WTC11 (cell line): ENCODE measurements around the gene SORT1. TPM values are rescaled to one million over a fixed set of nuclear protein-coding genes. Genes with fewer than 3 reads are reported as not detected.

Source experiments
- ATAC-seq: fragments of 200-7000 bp; cut with Tn5 transposase; 2 replicates; pipeline ENCODE4 v1.10.0; 2021; ENCODE audit warnings: mild to moderate bottlenecking, moderate library complexity
- CTCF ChIA-PET: fragments of 300-600 bp; sonication (Branson Sonifier 250); formaldehyde crosslinking; loops from one replicate; lab custom pipeline; 2021; ENCODE audit warnings: antibody characterized with exemption; lab: Charles Lee
- POLR2A ChIA-PET: fragments of 350-600 bp; sonication (Branson Sonifier 250); formaldehyde crosslinking; loops from one replicate; lab custom pipeline; 2021; ENCODE audit warnings: antibody characterized with exemption; lab: Charles Lee
- DNase-seq: peaks from one replicate; pipeline ENCODE4 v3.0.0; 2021; ENCODE audit warnings: low spot score
- H3K27ac Mint-ChIP-seq: 2 replicates; pipeline ENCODE4 v1.8.0; 2021; ENCODE audit warnings: mixed read lengths
- H3K27me3 Mint-ChIP-seq: 2 replicates; pipeline ENCODE4 v1.8.0; 2021; ENCODE audit warnings: low read depth, mild to moderate bottlenecking, moderate library complexity, mixed read lengths
- H3K36me3 Mint-ChIP-seq: 2 replicates; pipeline ENCODE4 v1.8.0; 2021; ENCODE audit warnings: mixed read lengths
- H3K4me1 Mint-ChIP-seq: 2 replicates; pipeline ENCODE4 v1.8.0; 2022; ENCODE audit warnings: mixed read lengths
- H3K4me3 Mint-ChIP-seq: 2 replicates; pipeline ENCODE4 v1.8.0; 2021; ENCODE audit warnings: mild to moderate bottlenecking, moderate library complexity, mixed read lengths
- H3K9me3 Mint-ChIP-seq: 2 replicates; pipeline ENCODE4 v1.8.0; 2021; ENCODE audit warnings: mixed read lengths
- AFF4 ChIP-seq: sonication (generic); formaldehyde crosslinking; IDR thresholded peaks from 2 replicates; pipeline ENCODE4 v1.8.1; 2023; ENCODE audit warnings: mild to moderate bottlenecking, missing genetic modification reagents, borderline replicate concordance
- AR ChIP-seq: fragments of 250-450 bp; sonication (Bioruptor Pico); IDR thresholded peaks from 2 replicates; pipeline ENCODE4 v1.9.0; 2021; ENCODE audit warnings: mild to moderate bottlenecking
- ARID4B ChIP-seq: sonication (generic); formaldehyde crosslinking; IDR thresholded peaks from 2 replicates; pipeline ENCODE4 v1.8.0; 2023; ENCODE audit warnings: missing genetic modification reagents, mild to moderate bottlenecking, borderline replicate concordance
- CDX4 ChIP-seq: fragments of 250-450 bp; sonication (Bioruptor Pico); IDR thresholded peaks from 2 replicates; pipeline ENCODE4 v1.9.0; 2021; ENCODE audit warnings: moderate library complexity, mild to moderate bottlenecking, inconsistent platforms, borderline replicate concordance
- ELF4 ChIP-seq: sonication (generic); formaldehyde crosslinking; IDR thresholded peaks from 2 replicates; pipeline ENCODE4 v1.8.1; 2022; ENCODE audit warnings: low read depth, mild to moderate bottlenecking, moderate library complexity, missing genetic modification reagents
- EMX1 ChIP-seq: fragments of 250-450 bp; sonication (Bioruptor Pico); IDR thresholded peaks from 2 replicates; pipeline ENCODE4 v1.8.0; 2021; ENCODE audit warnings: mild to moderate bottlenecking
- ERG ChIP-seq: fragments of 250-450 bp; sonication (Bioruptor Pico); IDR thresholded peaks from 2 replicates; pipeline ENCODE4 v1.8.0; 2021; ENCODE audit warnings: mild to moderate bottlenecking
- MYBL2 ChIP-seq: sonication (generic); formaldehyde crosslinking; IDR thresholded peaks from 2 replicates; pipeline ENCODE4 v1.8.1; 2023; ENCODE audit warnings: mild to moderate bottlenecking, moderate library complexity, missing genetic modification reagents
- NR2C2 ChIP-seq: sonication (generic); formaldehyde crosslinking; IDR thresholded peaks from 2 replicates; pipeline ENCODE4 v1.8.0; 2022; ENCODE audit warnings: mild to moderate bottlenecking, missing genetic modification reagents
- OVOL2 ChIP-seq: fragments of 250-450 bp; sonication (Bioruptor Pico); IDR thresholded peaks from 2 replicates; pipeline ENCODE4 v1.9.0; 2021; ENCODE audit warnings: mild to moderate bottlenecking, borderline replicate concordance
- PRRX2 ChIP-seq: fragments of 250-450 bp; sonication (Bioruptor Pico); IDR thresholded peaks from 2 replicates; pipeline ENCODE4 v1.8.0; 2021; ENCODE audit warnings: mild to moderate bottlenecking
- SOX15 ChIP-seq: fragments of 250-450 bp; sonication (Bioruptor Pico); IDR thresholded peaks from 2 replicates; pipeline ENCODE4 v1.9.0; 2021; ENCODE audit warnings: mild to moderate bottlenecking
- TEAD1 ChIP-seq: sonication (generic); formaldehyde crosslinking; IDR thresholded peaks from 2 replicates; pipeline ENCODE4 v1.8.0; 2022; ENCODE audit warnings: mild to moderate bottlenecking, missing genetic modification reagents
- TEAD4 ChIP-seq: sonication (generic); formaldehyde crosslinking; IDR thresholded peaks from 2 replicates; pipeline ENCODE4 v1.8.0; 2022; ENCODE audit warnings: mild to moderate bottlenecking, missing genetic modification reagents
- TP53 ChIP-seq: sonication (generic); formaldehyde crosslinking; IDR thresholded peaks from 2 replicates; pipeline ENCODE4 v1.8.1; 2023; ENCODE audit warnings: mild to moderate bottlenecking, missing genetic modification reagents
- ZBTB21 ChIP-seq: sonication (generic); formaldehyde crosslinking; IDR thresholded peaks from 2 replicates; pipeline ENCODE4 v1.8.1; 2023; ENCODE audit warnings: mild to moderate bottlenecking, missing genetic modification reagents, borderline replicate concordance
- ZNF121 ChIP-seq: sonication (generic); formaldehyde crosslinking; IDR thresholded peaks from 2 replicates; pipeline ENCODE4 v1.8.0; 2023; ENCODE audit warnings: missing genetic modification reagents
- ZNF138 ChIP-seq: sonication (generic); formaldehyde crosslinking; conservative IDR thresholded peaks from 2 replicates; pipeline ENCODE4 v1.8.1; 2022; ENCODE audit warnings: mild to moderate bottlenecking, moderate library complexity, missing genetic modification reagents
- ZNF396 ChIP-seq: fragments of 250-450 bp; sonication (Bioruptor Pico); IDR thresholded peaks from 2 replicates; pipeline ENCODE4 v1.8.0; 2021; ENCODE audit warnings: mild to moderate bottlenecking, moderate library complexity, borderline replicate concordance
- ZNF671 ChIP-seq: fragments of 250-450 bp; sonication (Bioruptor Pico); IDR thresholded peaks from 2 replicates; pipeline ENCODE4 v1.8.0; 2021; ENCODE audit warnings: mild to moderate bottlenecking
- total RNA-seq: library from RNA; stranded (reverse); gene quantifications from 3 replicates; pipeline ENCODE4 v1.2.3, GENCODE V29; 2021

SORT1 gene
- total RNA-seq, 1 experiment from 2014 or later, result 55.9 TPM

GRCh38 chr1:109282497-109282951, 115.2 kb downstream of the SORT1 start:
- ATAC-seq, result peak; percentile 71
- peaks cover 42% of the 10 kb centered on the region for H3K4me1 Mint-ChIP-seq

GRCh38 chr1:109281680-109282496, 115.8 kb downstream of the SORT1 start:
- ChIA-PET POLR2A (interaction anchor here (0.9 to 2.6 kb wide), 5 partner anchors 15 to 116 kb away, joined by 3 to 21 read pairs (median 9); partner anchors contain the start of genes MYBPHL and SORT1), CTCF (interaction anchor here (1.2 to 2.8 kb wide), 14 partner anchors 11 to 251 kb away, joined by 3 to 28 read pairs (median 8); partner anchors contain the start of genes MYBPHL, PSMA5, SARS1 and SORT1)
- no peaks in the 10 kb centered on the region for H3K9me3 Mint-ChIP-seq
- H3K36me3 Mint-ChIP-seq, result peaks cover 24% of the 10 kb centered on the region
- peaks cover 45% of the 10 kb centered on the region for H3K4me1 Mint-ChIP-seq
- peak overlapping the region; percentile 60; the same call in 1 of the 2 replicates for H3K27ac Mint-ChIP-seq
- no peak for DNase-seq
- TF ChIP-seq ELF4 (no peak), NR2C2 (CRISPR knock-in tag) (no peak), ERG (no peak), OVOL2 (CRISPR knock-in tag) (no peak), ZBTB21 (CRISPR knock-in tag) (no peak), EMX1 (CRISPR knock-in tag) (no peak), ZNF671 (CRISPR knock-in tag) (no peak), ZNF138 (CRISPR knock-in tag) (no peak), PRRX2 (CRISPR knock-in tag) (no peak), ZNF121 (no peak), CDX4 (CRISPR knock-in tag) (no peak), TEAD4 (CRISPR knock-in tag) (no peak), TP53 (CRISPR knock-in tag) (no peak), TEAD1 (CRISPR knock-in tag) (no peak), AFF4 (CRISPR knock-in tag) (no peak), MYBL2 (no peak), ARID4B (no peak), AR (no peak), ZNF396 (no peak)
- no peak for ATAC-seq
- peak overlapping the region; percentile 99 for H3K4me3 Mint-ChIP-seq
- no peaks in the 10 kb centered on the region; the same call in 1 of the 2 replicates for H3K27me3 Mint-ChIP-seq

More at GRCh38 chr1:109282497-109282951, 115.2 kb downstream of the SORT1 start:
- DNase-seq, result peak; percentile 47
- H3K9me3 Mint-ChIP-seq, result no peaks in the 10 kb centered on the region
- TF ChIP-seq SOX15 (CRISPR knock-in tag) (no peak), TEAD4 (CRISPR knock-in tag) (no peak)
- TF ChIP-seq, all 79 proteins: peak for 0
- ChIA-PET CTCF (interaction anchor here (0.8 to 2.8 kb wide), 20 partner anchors 9 to 250 kb away, joined by 3 to 28 read pairs (median 4); partner anchors contain the start of genes MYBPHL, PSMA5, SARS1 and SORT1), POLR2A (interaction anchor here (0.7 to 2.6 kb wide), 9 partner anchors 15 to 116 kb away, joined by 3 to 21 read pairs (median 4); partner anchors contain the start of genes MYBPHL and SORT1)
- Mint-ChIP-seq H3K4me3 (peak overlapping the region; percentile 99), H3K36me3 (peaks cover 24% of the 10 kb centered on the region), H3K27me3 (no peaks in the 10 kb centered on the region; the same call in 1 of the 2 replicates), H3K27ac (no peak overlapping the region; the same call in 1 of the 2 replicates)
